NK-92 (cell line): ENCODE data around the gene MBOAT2.

Experiments used
- DNase-seq: peaks from one replicate; lab custom pipeline; 2025; ENCODE audit not compliant: unreplicated experiment; lab: John Stamatoyannopoulos, UW

Gene MBOAT2

DNA sequence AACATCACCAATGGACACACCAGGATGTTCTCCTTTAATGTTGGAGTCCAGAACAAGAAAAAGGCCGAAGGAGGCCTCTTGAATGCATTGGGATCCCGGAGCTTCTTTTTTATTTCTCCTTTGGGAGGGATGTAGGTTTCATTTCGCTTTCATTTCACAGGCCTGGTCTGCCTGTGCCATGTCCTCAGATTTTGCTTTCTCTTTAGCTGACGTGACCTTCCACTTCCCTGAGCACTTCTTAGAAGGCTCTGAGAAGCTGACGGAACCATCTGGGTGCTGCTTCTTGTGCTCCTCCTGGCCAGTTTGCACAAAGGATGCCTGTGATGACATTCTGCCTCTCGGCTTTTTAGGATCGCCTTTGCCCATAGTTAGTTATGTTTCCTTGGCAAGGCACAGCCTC, 15.1 kb upstream of the MBOAT2 start:
- DNase-seq = no peak

DNA sequence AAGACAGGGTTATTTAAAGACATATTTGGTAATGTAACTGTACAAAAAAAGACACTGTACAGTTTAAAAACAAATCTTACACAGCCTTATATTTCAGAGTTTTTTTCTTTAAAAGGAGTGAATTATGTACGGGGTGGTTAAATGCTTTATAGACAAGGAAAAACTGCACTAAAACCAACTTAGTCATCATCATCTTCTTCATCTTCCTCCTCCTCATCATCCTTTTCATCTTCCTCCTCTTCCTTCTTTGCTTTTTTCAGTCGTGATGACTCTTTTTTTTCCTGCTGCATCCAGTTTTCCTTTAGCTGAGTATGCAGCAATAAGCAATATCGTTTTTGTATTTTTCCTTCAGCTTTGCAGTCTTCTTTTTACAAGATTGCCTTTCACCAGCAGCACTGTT, 14.6 kb upstream of the MBOAT2 start:
- no peak for DNase-seq

DNA sequence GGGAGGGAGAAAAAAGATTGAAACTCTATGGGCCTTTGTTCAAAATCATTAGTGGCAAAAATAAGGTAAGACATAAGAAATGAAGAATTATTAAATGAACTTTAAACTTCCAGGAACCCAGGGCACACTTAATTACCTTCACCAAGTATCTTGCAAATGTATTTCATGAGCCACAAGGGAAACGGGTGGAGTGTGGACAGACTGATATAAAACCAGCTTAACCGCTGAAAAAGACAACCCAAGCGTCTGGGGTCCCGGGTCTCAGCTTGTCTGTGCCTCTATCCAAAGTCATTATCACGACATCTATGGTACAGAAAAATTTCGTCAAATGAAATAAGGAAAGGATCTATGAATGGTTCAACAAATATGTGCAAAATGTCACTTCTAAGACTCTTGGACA, 13.9 kb upstream of the MBOAT2 start:
- DNase-seq = no peak

DNA sequence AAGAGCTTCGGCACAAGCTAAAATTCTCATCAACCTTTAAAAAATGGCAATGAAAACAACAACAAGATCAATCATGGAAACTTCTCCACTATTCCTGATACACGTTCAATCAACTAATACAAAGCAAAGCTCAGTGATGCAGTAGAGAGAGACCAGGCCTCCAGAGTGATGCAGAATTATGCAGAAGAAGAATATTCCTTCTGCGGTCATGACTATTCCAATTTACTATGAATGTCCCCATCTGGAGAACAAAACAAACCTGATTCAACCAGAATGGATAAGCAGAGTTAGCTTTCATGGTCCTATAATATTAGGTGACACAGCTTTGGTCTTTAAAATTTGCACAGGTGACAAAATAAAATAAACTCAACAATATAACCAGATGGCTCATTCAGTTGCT, 12.5 kb upstream of the MBOAT2 start:
- no peak for DNase-seq

DNA sequence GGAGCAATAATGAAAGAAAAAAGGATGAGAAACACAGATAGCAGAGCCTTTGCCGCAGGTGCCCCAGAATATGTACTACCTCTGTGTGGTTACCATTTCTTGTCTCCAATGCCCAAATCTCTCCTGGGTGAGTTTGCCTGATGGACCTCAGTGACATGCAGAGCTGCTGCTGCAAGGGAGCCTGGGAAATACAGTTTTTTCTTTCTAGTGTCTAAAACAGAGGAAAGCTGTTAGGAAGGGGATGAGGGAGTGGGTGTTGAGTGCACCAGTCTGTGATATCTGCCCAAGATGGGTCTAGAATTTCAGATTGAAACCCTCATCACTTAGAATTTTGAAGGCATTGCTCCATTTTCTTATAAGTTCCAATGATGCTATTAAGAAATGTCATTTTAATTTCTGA, 9.9 kb upstream of the MBOAT2 start:
- DNase-seq = no peak

DNA sequence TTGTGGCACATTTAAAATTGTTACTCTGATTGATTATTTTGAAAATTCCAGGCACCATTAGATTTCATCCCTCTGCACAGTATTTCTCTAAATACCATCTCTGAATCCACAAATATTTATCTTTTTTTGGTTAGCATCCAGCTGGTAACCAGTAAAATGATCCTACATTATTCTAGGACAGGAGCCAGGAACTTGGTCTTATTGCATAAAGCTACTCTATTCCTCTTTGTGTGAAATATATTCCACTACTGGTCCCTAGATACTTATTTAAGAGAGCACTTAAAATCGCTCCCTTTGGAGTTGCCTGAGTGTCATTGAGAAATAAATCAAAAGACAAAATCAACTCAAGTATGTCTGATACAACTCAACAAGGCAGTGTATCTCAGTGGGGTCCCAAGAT, 7.4 kb upstream of the MBOAT2 start:
- no peak for DNase-seq

DNA sequence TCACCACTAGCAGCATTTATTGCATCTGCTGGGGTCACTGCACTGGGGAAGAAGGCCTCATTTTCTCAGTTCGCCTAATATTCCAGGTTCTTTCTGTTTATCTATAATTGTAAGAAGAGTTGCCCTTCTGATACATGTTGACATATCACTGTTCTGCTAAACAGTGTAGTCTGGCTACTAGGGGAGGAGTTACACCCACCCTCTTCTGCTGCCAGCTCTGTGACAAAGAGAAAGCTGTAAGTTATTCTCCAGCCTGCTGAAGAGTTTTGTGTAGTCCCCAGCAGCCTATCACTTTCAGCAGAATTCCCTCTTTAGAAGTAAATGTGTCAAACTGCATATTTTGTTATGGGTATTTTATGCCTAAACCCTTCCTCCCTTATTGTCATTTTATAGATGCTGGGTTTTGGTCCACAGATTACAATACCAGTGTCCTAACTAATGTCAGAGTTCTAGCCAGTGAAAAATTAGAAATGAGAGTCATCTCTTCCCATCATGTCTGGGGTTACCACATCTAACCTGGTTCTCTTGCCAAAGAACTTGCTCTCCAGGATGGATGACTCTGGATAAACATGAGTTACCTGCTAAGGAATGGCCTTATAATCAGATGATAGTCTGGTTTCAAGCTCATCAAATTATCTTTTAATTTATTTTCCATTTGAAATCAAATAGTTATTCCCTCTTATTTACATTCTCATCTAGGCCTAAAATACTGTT, 5.6 kb upstream of the MBOAT2 start:
- DNase-seq = no peak

DNA sequence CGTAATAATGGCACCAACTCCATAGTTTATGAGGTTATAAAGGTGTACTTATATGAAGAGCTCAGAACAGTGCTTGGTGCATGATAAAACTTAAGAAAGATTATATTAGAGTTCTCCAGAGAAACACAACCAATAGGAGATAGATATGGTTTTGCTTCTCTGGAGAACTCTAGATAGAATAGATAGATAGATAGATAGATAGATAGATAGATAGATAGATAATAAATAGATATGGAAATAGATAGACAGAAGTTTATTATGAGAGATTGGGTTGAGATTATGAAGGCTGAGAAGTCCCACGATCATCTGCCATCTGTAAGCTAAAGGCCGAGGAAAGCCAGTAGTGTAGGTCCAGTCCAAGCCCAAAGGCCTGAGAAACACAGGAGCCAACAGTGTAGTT, 2.9 kb upstream of the MBOAT2 start:
- no peak for DNase-seq

DNA sequence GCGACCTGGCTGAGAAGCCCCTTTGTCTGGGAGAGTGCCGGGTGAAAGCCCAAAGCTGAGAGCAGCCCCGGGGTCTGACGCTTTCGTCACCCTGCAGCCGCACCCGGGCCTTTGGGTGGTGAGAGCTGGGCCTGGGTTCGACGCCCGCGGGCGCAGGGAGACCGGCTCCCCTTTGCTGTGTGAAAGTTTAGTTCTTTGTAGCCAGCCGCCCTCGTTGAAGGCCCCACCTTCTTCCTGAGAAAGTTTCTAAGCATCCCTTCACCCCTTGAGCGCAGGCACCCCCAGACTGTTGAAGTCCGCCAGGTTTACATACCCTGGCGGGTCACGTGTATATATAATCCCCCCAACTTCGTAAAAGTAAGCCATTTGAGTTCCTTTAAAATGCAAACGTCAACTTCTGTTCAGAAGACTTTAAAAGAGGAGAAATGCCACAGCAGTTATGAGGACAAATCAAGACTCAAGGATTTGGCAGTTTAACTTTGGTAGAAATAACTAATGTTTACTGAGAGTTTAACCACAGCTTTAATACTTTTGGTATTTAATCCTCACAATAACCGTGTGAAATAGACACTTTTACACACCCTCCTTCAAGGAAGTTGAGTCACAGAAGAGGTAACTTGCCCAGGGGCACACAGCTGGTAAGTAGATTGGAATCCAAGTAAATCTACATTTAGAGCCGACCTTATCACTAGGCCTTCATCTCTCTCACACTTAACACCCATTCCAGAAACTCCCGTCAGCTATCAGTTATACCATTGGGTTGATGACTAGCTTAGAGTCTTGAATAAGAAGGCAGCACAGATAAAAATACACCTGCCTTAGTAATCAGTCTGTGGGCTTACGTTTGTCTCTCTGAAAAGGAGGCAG, 1.1 kb upstream of the MBOAT2 start:
- no peak for DNase-seq

DNA sequence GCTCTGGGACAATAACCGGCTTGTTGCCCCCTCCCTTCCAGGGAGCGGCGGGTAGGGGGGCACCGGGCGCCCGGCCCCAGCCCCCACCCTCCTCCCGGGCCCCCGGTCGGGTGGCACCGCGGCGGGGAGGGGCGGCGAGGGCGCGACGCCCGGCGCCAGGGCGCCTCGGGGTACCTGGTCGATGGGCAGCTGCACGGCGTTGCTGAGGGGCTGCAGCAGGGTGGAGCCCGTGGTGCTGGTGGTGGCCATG, 193 bp downstream of the MBOAT2 start:
- no peak for DNase-seq

DNA sequence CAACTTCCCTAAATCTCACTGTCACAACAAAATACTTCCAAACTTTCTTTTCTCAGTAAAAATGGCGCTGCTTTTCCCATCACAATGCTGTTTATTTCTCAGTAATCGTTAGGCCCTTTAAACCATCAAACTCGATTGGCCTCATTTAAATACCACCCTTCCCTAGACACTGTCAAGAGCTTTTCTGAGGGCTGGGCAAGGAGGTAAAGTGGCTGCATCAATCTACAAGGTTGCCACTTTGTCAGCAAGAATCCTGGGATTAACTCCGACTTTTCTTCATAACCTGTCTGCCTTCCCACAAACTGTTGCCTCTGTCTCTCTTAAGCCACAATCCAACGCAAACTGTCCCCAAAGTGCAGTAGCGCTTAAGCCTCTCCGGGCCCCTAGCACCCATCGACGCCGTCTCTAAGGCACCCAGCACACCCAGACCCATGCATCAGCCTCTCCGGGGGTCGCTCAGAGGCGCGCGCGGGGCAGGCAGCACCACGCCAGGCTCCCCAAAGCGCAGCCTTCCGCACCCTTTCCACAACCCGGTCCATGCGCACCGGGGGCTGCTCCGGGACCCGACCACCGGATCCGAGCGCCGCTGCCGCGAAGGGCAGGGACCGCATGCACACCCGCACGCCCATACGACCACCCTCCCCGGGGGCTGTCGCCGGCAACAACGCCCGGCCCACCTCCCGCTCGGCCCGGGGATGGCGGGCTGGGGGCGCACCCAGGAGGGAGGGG, 683 bp downstream of the MBOAT2 start:
- no peak for DNase-seq

DNA sequence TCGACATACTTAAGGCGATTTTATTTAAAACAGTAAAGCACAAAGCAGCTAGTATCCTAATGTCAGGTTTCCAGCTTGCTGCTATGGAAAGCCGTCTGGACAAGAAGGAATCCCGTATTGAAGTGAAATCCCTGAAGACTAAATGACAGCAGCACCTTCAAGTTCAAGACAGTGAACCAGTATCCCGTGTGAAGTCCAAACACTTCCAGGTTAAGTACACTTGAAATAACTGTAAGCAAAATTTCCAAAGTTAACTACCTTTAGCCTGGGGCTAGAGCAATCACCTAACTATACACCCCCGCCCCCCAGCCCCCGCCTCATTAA, 1.2 kb downstream of the MBOAT2 start:
- no peak for DNase-seq

DNA sequence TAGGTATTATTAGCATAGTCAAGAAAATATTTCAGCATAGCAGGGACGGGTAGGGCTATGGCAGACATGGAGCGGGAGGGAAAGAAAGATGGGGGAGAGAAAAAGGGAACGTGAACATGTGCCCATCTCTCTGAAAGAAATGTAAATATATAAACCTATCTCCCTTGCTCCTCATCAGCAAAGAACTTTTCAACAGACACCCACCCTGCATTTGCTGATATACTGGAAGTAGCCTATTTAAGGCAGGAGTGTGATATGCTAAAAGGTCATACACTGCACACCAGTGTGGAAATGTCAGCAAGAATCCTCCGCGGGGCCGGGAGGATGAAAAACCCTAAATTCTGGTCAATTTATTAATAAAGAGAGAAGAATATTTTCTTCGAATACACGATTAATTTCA, 1.7 kb downstream of the MBOAT2 start:
- DNase-seq = no peak

DNA sequence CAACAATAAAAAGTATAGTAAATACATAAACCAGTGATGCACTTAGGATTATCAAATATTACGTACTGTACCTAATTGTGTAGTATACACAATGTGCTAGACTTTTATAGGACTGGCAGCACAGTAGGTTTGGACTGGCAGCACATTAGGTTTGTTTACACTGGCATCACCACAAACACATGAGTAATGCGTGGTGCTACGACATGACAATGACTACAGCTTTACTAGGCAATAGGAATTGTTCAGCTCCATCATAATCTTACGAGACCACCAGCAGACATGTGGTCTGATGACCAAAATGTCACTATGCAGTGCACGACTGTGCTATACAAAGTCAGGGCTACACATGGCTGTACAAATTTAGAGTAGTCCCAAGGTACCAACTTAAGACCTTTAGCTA, 2.3 kb downstream of the MBOAT2 start:
- DNase-seq = no peak

DNA sequence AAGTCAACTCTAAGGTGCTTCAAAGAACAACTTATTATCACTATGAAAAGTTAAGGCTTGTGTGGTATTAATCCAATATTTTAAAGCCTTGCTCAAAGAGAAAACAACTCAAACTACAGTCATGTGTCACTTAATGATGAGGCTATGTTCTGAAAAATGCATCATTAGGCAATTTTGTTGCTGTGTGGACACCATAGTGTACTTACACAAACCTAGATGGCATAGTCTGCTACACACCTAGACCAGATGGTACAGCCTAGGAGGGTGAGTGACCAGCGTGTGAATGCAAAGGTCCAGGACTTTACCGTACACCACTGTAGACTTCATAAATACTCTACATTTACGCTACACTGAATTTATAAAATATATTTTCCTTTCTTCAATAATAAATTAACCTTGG, 3.0 kb downstream of the MBOAT2 start:
- DNase-seq = no peak

DNA sequence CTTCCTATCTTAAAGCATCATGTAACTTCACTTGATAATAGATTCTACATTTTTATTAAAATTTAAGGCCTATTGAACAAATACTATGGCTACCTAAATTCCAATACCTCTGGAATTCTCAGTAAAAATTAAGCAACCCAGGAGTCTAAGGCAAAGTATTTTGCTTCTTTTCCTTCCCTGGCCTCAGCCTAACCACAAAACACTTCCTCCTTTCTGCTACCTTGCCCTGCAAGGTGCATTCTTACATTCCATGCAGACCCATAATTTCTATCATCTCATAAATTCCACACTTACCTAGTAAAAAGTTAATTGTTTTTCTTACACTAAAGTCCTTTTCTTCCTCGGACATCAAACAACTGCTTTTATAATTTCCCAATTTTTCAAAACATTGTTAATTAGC, 3.7 kb downstream of the MBOAT2 start:
- DNase-seq = no peak

DNA sequence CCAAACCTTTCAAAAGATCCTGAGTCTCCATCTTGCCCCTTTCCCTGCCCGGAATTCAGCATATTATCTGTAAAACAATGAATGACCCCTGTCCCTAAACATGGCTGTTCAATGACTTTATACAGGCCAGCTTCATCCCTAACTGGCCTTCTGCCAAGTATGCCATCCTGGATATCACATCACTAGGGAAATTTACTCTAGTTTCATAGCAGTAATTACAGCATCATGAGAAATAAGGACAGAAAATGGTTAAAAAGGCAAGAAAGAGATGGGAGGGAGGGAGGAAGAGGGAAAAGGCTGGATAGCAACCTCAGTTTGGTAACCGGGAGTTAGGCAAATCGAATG, 4.4 kb downstream of the MBOAT2 start:
- no peak for DNase-seq

DNA sequence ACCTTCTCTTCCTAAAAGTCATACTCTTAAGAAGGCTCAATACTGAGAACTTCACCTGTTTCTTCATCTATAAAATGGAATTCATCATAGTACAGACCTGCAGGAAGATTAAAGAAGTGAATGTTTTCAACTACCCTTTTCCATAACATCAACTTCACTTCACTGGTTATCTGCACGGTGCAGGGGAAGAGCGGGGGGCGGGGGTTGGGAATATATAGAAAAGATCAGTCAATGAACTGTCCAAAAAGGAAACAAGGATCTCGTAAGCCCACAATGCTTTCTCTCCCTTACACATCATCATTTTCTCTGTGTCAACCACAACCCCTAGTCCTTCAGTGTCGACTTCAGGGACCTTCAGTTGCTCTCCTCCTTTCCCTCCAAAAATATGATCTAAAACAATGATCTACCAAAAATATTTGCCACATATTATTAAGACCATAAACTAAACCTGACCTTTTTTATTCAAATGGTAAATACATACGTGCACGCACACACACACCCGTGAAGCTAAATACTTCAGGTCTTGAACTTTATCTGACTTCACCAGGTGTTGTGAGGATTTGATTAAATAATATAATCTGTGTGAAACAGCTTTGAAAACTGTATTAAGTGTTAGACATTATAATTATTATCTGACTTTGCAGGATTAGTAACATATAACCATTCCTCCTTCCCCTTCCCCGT, 4.9 kb downstream of the MBOAT2 start:
- no peak for DNase-seq

DNA sequence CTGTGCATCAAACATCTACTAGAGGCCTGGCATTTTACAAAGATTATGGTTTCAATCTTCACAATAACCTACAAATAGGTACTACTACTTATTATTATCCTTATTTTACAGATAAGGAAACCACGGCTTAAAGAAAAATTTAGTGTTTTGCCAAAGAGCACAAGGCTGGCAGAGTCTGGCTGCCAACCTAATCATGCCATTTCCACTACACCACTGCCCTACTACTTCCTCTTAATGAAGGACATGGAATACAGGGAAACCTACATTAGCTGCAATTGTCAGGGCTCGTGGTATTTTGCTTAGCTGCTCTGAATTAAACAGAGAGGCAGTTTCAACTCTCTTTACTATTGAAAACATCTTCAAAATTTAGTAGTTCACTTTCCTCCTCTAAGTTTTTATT, 5.9 kb downstream of the MBOAT2 start:
- no peak for DNase-seq

DNA sequence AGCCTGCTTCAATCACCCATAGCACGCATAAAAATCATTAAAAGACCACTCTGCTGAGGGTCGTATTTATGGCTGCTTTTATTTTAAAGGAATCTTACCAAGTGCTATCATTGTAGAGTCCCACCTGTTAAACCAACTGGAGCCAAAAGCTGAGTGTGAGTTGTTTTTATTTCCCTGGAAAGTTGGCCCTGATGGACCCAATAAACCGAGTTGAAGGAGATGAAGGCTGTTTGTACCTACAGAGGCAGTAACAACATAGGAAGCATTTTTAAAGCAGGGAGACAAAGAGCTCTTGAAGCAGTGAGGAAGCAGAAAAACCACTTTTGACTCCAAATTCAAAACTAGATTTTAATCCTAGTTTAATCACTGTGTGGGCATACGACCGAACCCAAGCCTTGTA, 6.4 kb downstream of the MBOAT2 start:
- no peak for DNase-seq

DNA sequence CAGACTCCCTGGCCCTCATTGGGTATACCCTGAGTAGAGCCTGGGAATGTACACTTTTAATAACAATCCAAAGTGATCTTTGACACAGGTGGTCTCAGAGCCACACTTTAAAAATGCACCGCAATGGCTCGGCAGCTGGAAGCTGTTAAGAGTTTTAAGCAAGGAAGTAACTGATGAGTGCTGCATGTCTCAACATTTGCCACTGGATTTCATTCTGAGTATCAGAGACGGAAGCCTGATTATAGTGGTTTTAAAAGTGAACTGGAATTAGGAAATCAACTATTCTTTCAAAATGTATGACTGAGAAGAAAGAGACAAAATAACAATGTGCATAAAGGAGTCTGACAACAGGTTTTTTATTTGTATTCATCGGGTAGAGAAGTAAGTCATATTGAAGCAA, 7.5 kb downstream of the MBOAT2 start:
- DNase-seq = no peak

DNA sequence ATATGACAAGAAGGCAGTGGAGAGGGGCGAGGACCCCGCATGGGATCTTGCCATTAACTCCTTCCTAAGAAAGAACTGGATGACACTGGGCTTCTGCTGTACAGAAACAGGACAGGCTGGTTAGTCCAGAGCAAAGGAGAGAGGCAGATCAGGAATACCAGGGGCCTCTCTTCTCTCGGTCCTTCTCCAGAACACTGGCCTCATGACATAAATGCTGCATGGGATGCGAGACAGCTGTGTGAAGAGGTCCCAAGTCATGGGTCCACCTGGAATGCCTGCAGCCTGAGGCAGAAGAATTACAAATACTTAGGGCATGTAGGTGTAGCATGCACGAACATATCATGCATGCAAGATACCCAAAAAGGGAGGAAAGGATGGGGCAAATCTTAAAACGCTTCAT, 9.1 kb downstream of the MBOAT2 start:
- no peak for DNase-seq
